ENCODE data around the gene ZNF280D.

GRCh38 chr15:56772868-56773639 is 39.7 kb upstream of the ZNF280D start:
- TF ChIP-seq ZNF644 (CRISPR knock-in tag; IDR thresholded peaks at IDR 0.05; ENCODE audit: low read depth), result peak; percentile 89
- no peak for TF ChIP-seq ZBTB26 (CRISPR knock-in tag; IDR thresholded peaks at IDR 0.05; ENCODE audit: borderline replicate concordance)
- TF ChIP-seq CTCF (CRISPR knock-in tag; IDR thresholded peaks at IDR 0.05), result no peak
- TF ChIP-seq ZNF609 (CRISPR knock-in tag; IDR thresholded peaks at IDR 0.05; ENCODE audit: borderline replicate concordance), result no peak
- no peak for TF ChIP-seq SRSF1 (optimal IDR thresholded peaks at IDR 0.05; ENCODE audit: low read depth, low read length)
- TF ChIP-seq MYC (CRISPR knock-in tag; IDR thresholded peaks at IDR 0.05; ENCODE audit: borderline replicate concordance), result no peak
- no peak for TF ChIP-seq ADNP (CRISPR knock-in tag; IDR thresholded peaks at IDR 0.05)
